HG02642 (cell line): Measurements from ENCODE around the gene USP34.
"Not testable (repeated sequence)": the region's sequence is repeated elsewhere in the genome, so short reads cannot be mapped to it uniquely, and the experiment has no call there.

Experiments
- ATAC-seq: cut with Tn5 transposase; IDR thresholded peaks from one replicate; pipeline ENCODE4 v1.9.1; 2021; ENCODE audit warnings: mild to moderate bottlenecking; ENCODE audit not compliant: unreplicated experiment, poor library complexity

The USP34 gene

DNA sequence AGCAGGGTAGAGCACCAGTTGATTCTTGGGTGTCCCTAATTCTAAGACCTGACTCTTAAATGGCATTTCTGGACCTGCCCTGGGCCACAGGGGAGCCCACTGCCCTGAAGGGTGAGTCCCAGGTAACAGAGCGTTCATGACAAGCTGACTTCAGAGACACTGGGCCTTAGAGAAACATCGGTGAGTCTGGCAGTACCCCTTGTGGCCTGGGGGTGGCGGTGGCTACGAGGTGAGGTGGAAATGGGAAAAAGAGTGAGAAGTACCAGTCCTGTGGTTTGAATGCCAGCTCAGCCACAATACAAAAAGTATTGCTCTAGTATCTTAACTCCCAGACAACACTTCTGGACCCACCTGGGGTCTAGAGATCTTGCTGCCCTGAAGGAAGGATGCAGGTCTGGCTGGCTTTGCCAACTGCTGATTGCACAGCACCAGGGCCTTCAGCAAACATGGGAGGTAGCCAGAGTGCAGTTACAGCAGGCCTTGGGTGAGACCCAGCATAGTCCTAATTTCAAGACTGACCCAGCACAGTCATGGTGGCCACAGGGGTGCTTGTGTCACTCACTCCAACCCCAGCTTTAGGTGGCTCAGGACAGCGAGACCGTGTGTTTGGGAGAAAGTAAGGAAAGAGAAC, 44.5 kb downstream of the USP34 start:
- peak; percentile 70 for ATAC-seq

GRCh38 chr2:61425605-61426155, 45.2 kb downstream of the USP34 start:
- ATAC-seq = peak; percentile 18

DNA sequence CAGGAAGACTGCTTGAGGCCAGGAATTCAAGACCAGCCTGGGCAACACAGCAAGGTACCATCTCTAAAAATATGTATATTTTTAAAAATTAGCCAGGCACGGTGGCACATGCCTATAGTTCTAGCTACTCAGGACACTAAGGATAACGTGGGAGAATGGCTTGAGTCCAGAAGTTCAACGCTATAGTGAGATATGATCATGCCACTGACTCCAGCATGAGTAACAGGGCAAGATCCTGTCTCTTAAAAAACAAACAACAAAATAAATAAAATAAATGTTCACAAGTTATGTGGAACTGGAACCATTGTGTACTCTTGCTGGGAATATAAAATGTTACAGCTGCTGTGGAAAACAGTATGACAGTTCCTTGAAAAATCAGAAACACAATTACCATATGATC, 47.2 kb downstream of the USP34 start:
- no peak for ATAC-seq

DNA sequence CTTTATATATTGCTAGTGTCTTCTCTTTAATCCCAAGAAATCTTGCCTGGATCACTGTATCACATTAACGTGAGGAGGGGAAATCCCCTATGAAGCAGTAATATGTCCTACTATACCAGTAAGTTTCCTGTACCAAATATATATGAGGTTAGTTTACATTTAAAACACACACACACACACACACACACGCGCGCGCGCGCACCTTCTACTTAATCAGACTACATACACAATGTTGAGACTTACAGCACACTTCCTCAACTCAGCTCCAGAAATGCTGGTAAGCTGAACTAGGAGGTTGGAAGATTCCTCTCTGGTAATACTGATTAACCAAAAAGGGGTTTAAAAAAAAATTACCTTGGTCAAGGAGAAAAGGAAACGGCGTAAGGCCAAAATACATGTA, 49.3 kb downstream of the USP34 start:
- no peak for ATAC-seq

GRCh38 chr2:61420991-61421544, 49.8 kb downstream of the USP34 start:
- ATAC-seq = no peak

DNA sequence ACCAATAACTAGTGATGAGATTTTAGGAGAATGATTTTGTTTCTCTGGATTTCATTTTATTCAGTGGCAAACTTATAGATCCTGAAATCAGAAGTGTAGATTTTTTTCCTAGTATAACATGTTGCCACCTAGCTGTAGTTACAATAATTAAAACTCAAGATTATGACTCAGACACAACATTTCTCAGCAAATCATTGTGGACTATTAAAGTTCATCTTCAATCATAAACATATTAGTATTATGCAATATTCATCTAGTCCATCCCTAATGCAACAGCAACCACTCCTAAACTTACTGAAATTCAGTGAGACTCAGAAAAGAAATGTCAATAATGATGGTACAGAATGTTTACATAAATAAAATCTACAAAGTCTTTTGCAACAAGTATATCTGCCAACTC, 51.3 kb downstream of the USP34 start:
- ATAC-seq = no peak

DNA sequence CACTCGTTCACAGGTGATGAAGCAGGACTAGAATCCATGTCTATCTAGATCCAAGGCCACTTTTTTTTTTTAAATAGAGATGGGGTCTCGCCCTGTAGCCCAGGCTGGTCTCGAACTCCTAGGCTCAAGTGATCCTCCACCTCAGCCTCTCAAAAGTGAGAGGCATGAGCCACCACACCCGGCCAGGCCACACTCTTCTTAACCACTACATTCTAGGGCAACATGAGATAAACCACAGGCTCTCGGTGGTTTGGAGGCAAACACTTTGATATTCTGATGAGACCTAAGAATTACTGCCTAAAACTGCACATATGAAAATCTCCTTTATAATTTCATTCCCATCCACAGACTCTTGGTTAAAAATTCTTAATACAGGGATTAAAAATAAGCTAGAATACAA, 51.8 kb downstream of the USP34 start:
- no peak for ATAC-seq

GRCh38 chr2:61416871-61417645, 53.8 kb downstream of the USP34 start:
- ATAC-seq = no peak

- ATAC-seq = no peak
Observed at GRCh38 chr2:61415265-61415664, 55.6 kb downstream of the USP34 start.

GRCh38 chr2:61414674-61415073, 56.2 kb downstream of the USP34 start:
- no peak for ATAC-seq

- ATAC-seq = no peak
Observed at GRCh38 chr2:61411109-61411508, 59.8 kb downstream of the USP34 start.

DNA sequence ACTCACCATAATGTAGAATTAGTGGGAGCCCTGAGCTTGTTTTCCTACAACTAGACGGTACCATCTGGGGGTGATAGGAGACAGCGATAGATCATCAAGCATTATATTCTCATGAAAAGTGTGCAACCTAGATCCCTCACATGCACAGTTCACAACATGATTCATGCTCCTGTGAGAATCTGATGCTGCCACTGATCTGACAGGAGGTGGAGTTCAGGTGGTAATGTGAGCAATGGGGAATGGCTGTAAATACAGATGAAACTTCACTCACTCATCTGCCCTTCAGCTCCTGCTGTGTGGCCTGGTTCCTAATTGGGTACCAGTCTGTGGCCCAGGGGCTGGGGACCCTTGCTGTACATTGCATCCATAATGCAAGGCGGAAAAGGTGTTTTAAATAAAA, 60.7 kb downstream of the USP34 start:
- ATAC-seq = no peak

- no peak for ATAC-seq
Observed at GRCh38 chr2:61405813-61406212, 65.1 kb downstream of the USP34 start.

DNA sequence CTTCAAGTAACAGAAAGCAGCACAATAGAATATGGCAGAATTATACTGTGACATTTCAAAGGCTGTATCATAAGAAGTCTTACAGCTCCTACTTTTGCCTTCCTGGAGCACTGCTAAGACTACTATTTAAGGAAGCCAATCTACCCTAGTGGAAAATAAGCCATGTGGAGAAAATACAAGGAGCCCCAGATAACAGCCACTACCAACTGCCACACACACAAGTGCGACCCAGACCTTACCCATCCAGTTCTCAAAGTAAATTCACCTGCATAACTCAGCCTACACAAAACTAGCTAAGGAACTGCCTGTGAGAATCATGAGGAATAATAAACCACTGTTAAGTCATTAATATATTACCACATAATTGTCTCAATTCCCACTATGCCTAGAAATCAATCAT, 66.4 kb downstream of the USP34 start:
- ATAC-seq = no peak

- no peak for ATAC-seq
Observed at GRCh38 chr2:61398413-61398812, 72.5 kb downstream of the USP34 start.

DNA sequence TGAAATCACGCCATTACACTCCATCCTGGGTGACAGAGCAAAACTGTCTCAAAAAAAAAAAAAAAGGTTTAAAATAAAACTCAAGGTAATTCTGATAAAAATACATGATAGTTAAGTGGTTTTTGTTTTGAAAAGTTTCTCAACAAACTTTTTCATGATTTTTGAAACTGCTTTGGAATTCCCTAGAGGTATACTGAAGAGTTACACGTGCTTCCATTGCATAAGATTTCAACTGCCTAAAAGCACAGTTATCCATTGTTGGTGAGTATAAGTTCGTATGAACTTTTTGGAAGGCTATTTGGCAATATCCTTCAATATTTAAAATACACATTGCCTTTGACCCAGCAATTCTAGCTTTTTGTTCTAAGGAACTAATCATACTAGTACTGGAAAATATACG, 74.9 kb downstream of the USP34 start:
- no peak for ATAC-seq

DNA sequence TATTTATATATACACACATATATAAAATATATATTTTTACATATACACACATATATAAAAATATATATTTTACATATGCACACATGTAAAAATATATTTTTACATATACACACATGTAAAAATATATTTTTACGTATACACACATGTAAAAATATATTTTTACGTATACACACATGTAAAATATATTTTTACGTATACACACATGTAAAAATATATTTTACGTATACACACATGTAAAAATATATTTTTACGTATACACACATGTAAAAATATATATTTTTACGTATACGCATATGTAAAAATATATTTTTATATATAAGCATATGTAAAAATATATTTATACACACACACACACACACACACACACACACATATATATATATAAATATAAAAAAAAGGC, 83.3 kb downstream of the USP34 start:
- ATAC-seq = not testable (repeated sequence)

GRCh38 chr2:61380882-61381197, 90.0 kb downstream of the USP34 start:
- ATAC-seq = not testable (repeated sequence)

DNA sequence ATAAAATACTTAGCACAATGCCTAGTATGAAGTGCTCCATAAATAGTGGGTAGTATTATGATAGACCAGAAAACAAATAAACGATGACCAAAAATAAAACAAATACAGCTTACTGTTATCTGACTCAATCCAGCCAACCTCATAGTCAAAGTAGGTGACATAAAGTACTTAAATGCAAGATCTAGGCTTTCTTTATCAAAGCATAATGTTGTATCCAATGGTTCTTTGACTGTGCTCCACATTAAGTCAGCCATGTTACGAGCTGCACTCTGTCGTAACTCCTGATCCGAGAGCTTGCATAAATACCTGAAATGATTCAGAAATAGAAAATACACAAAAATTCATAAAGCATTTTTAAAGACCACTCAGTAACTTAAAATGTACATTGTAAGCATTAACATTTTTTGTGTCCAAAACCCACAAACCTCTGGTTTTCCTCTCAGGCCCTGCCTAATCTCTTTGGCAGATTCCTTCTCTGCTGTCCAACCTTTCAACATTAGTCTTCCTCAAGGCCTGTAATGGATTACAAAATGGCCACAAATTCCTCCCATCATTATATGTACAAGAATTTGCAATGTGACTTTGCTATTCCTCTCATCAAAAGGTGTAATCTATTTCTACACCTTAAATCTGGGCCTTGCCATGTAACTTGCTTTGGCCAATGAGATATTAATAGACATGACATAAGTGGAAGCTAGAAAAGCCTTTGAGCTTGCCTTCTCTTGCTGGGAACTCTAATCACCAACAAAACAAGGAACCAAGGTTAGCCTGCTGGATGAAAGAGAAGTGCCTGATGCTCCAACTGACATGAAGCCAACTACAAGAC, 90.6 kb downstream of the USP34 start:
- ATAC-seq = no peak

GRCh38 chr2:61379521-61379920, 91.4 kb downstream of the USP34 start:
- ATAC-seq = no peak

GRCh38 chr2:61378281-61378680, 92.6 kb downstream of the USP34 start:
- ATAC-seq = no peak
